Body of pancreas (tissue), 4 donors: ENCODE results near the gene NDUFAF4.

Source experiments
- POLR2A ChIP-seq, 3 donors: fragments of 450-650 bp; IDR thresholded peaks; one replicate each; pipeline ENCODE4 v1.6.1; 2016; ENCODE audit warnings: antibody characterized with exemption in 3 of 3, mild to moderate bottlenecking in 2 of 3
- TF ChIP-seq, protein P1 (sequence below), 7 experiments: fragments of 450-650 bp in 4 of 7; fragments of 200-600 bp in 3 of 7; sonication (generic) in 3 of 7; IDR thresholded peaks; one replicate each; pipeline ENCODE4 v1.5.1; 2016 to 2019; ENCODE audit warnings: antibody characterized with exemption in 7 of 7

DNA sequence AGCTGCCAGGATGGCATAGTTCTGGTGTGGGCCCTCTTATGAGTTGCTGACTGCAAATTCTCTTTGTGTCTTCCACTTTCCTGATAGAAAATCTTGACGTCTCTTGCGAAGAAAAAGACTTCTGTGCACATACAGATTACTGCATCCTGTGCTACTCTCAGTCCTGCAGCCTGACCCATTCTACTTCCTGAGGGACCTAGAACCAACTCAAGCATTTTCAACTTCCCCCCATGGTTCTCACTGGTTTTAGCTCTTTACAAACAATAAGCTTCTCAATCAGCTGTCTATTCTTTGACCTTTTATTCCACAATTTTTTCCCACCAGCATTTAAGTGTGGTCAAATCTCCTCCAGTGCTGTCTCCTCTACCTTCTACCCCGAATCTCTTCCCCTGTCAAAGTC is 13.5 kb upstream of the NDUFAF4 start:
- TF ChIP-seq, protein P1, sequence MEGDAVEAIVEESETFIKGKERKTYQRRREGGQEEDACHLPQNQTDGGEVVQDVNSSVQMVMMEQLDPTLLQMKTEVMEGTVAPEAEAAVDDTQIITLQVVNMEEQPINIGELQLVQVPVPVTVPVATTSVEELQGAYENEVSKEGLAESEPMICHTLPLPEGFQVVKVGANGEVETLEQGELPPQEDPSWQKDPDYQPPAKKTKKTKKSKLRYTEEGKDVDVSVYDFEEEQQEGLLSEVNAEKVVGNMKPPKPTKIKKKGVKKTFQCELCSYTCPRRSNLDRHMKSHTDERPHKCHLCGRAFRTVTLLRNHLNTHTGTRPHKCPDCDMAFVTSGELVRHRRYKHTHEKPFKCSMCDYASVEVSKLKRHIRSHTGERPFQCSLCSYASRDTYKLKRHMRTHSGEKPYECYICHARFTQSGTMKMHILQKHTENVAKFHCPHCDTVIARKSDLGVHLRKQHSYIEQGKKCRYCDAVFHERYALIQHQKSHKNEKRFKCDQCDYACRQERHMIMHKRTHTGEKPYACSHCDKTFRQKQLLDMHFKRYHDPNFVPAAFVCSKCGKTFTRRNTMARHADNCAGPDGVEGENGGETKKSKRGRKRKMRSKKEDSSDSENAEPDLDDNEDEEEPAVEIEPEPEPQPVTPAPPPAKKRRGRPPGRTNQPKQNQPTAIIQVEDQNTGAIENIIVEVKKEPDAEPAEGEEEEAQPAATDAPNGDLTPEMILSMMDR (IDR thresholded peaks at IDR 0.05), result no peak
- no peak for TF ChIP-seq POLR2A (IDR thresholded peaks at IDR 0.05)
